ENCODE data around the gene GRAMD1B.
A peak's percentile ranks its signal among the peaks of the same experiment; 100 is the strongest.

The GRAMD1B gene

GRCh38 chr11:123532131-123532530 is 102.1 kb downstream of the GRAMD1B start:
- DNase-seq (ENCODE audit: low read depth in 2 of 2): no peak

GRCh38 chr11:123535401-123535800 is 105.3 kb downstream of the GRAMD1B start:
- no peak for DNase-seq (ENCODE audit: low read depth in 2 of 2)

DNA sequence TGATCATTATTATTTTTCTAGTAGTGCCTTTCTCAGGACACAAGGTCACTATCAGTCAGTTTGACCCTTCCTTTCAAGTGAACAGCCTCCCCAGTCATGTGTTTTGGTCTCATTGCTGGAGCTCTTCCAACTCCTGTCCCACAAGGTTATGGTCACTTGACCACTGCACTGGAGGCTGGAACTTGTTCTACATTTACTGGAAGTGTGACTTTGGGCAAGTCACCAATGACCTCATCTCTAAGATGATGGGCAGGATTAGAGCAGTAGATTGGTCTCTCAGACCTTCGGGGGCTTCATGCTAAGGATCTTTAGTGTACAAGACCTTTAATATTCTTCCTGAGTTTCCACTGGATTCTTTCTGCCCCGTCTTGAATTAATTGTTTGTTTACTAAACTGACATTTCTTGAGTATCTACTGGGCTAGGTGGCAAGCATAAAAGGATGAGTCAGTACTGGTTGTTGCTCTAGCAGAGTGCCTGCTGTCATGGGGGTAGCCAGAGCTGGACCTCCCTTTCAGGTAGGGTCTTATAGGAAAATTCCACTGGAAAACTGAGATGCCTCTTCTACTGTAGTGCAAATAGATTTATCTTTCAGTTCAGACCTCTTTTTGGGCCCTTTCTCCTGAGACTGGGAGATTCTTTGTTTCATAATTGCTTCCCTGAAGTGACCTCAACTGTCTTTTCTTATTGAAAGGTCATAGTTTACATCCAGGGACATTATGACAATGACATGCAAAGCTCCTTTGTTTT is 106.8 kb downstream of the GRAMD1B start:
- no peak for DNase-seq (ENCODE audit: low read depth in 2 of 2)

DNA sequence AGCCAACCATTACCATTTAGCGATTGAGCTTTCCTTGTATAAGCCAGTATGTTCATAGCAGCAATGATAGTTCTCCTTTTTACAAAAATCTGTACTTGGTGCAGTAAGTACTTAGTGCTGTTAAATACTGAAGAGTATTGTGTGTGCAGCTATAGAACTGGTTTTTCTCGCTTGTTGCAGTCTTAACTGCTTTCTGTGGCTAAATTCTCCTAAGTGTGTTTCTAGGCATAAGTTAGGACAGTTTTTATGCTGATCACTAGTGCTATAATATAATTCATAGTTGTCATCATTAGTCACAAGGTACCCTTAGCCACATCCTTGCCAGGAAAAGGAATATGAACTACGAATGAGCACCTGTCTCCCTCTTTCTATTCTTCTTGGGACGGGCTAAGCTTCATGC is 107.7 kb downstream of the GRAMD1B start:
- no peak for DNase-seq (ENCODE audit: low read depth in 2 of 2)

GRCh38 chr11:123543797-123544196 is 113.7 kb downstream of the GRAMD1B start:
- DNase-seq (ENCODE audit: low read depth in 2 of 2): no peak

DNA sequence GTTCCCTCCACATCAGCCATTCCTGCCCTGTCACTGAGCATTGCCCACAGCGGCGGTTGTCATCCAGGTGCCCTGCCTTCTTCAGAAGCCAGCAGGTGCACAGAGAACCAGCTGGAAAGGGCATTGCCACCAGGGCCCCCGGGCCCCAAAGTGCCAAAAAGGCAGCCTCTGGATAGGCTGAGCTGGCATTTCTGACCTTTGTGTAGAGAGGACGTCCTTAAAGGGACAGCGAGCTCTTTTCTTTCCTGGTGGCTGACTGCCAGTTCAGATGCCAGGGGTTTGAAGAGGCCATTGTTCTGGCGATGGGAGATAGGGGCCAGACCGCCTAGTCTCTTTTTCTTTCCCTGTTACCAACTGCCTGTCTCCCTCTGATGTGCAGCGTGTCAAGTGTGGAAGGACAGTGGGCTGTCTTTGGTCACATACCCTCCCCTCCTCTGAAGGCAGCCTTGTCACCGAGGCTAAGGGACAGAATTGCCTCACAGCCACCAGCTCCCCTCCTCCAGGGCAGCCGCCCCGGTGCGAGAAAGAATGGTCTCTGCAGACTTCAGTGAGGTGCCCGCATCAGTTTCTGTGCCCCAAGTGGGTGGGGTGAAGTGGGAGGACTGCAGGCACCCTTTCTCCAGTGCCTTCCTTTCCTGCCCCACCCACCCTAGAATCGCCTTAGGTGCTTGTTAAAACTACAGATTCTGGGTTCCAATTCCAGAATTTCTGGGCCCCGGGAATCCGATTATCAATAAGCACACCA is 114.7 kb downstream of the GRAMD1B start:
- DNase-seq (ENCODE audit: low read depth in 2 of 2): no peak

GRCh38 chr11:123545726-123546270 is 115.7 kb downstream of the GRAMD1B start:
- DNase-seq (ENCODE audit: low read depth in 2 of 2): no peak

DNA sequence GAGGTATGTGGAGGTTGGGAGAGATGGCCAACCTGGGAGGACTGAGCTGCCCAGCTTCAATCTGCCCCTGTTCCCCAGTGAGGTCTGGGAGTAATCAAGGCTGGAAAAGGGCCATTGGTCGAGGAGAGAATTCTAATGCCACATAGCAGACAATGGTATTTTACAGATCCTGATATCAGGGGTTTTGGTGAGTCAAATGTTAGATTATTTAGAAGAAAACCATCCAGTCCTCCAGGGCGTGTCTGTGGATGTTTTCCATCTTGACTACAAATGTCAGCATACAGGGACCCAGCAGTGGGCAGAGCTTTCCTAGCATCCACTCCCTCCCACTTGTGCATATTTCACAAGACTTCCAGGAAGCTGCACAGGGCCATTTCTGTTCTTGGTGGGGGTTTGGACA is 116.4 kb downstream of the GRAMD1B start:
- DNase-seq (ENCODE audit: low read depth in 2 of 2): no peak

GRCh38 chr11:123547180-123547579 is 117.1 kb downstream of the GRAMD1B start:
- DNase-seq (ENCODE audit: low read depth in 2 of 2): no peak

GRCh38 chr11:123548774-123549173 is 118.7 kb downstream of the GRAMD1B start:
- DNase-seq (ENCODE audit: low read depth in 2 of 2): no peak

DNA sequence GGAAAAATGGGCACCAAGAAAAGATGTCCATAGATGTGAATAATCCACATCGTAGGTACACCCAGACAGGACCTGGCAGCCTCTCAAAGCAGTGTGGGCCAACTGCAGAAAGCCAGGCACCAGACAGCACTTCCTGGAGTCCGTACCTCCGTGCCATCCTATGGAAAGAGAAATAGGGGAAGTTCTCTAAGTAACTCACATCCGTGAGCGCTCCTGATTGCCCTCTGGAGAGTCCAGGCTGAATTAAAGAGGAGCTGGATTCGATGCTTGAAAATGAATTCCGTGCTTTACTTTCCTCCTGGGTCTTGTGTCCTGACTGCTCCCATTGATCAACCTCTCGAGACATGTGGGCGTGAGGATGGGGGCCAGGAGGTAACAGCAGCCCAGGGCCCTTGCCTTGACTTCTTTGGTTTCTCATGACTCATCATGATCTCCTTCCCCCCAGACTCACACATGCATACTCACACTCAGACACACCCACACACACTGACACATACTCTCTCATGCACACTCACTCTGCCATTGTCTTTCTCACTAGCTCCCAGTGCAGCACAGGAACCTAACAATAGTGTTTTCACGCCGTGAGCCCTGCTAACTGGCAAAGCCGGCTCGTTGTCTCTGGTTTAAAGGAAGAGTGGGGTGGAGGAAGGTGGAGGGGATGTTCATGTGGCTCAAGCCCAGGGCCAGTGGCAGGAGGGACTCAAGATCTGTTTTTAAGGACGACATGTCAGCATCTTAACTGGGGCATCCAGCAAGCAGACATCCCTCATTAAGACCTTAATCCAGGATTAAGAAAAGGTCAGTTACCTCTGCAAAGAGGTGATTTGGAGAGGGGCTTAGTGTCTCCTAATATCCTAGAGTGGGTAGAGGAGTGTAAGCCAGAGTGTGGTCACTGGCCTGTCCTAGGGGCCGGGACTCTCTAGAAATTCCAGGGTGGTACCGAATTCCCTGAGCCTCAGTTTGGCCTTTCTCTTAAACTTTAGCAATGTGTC is 120.2 kb downstream of the GRAMD1B start:
- no peak for DNase-seq (ENCODE audit: low read depth in 2 of 2)

DNA sequence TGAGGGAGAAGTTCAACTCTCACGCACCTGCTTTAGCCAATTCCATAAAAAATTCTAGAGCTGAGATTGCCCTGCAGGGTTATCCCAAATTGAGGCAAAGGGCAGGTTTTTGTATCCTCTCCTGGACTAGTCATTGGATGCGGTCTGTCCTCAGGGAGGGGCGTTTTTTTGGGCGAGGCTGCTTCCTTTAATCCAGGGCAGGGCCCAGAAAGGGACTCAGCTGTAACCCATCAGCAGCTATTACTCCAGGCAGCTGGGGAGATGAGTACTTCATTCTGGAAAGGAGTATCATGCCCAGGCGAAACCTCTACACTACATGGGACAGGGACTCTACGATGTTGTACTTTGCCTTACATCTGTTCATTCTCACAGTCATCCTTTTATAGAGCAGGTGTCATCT is 121.0 kb downstream of the GRAMD1B start:
- no peak for DNase-seq (ENCODE audit: low read depth in 2 of 2)

DNA sequence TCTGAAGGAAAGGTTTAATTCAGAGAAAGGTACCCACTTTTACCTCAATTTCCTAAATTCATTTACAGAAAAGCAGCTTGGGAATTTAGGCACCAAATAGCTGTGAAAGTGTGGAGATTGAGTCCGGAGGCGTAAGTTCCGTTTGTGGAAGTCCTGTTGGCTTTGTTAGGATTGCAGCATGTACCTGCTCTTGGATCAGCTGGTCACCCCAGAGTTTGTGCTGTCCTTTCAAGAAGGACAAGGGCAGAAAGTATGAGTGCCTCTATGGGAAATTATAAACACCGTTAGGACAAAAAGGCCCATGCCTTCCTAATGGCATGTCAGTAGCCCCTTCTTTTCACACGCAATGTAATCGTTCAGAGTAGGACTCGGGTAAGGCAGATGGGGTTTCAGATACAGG is 126.6 kb downstream of the GRAMD1B start:
- no peak for DNase-seq (ENCODE audit: low read depth in 2 of 2)

DNA sequence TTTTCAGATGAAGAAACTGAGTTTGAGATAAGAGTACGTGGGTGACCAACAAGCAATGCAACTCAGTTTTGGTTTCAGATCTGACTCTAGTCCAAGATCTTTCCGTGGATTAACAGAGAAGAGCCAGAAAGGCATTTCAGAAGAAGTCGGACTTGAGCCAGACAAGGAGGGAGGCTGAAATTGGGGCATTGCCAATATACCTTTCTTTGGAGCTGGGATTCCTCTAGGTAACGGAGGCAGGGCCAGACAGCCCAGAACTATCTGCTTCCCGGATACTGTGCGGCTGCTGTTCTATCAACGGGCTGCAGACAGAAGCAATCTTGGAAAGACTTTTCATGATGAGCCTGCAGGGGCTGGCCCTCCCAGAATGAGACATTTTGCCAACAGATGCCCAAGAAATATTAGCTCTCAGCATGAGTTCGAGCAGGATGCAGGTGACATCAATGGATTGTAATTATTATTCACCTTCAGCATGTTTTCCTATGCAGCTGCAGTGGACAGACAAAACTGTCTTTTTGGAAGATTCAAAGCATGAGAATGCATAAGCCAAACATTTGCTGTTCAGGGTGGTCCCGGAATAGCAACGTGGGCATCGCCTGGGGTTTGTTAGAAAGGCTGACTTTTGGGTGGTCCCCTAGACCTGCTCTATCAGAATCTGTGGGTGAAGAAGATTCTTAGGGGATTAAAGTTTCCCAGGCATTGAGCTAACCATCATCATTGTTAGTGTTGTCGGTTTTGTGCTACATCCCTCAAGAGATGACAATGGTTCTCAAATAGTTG is 128.7 kb downstream of the GRAMD1B start:
- DNase-seq (ENCODE audit: low read depth in 2 of 2): no peak

DNA sequence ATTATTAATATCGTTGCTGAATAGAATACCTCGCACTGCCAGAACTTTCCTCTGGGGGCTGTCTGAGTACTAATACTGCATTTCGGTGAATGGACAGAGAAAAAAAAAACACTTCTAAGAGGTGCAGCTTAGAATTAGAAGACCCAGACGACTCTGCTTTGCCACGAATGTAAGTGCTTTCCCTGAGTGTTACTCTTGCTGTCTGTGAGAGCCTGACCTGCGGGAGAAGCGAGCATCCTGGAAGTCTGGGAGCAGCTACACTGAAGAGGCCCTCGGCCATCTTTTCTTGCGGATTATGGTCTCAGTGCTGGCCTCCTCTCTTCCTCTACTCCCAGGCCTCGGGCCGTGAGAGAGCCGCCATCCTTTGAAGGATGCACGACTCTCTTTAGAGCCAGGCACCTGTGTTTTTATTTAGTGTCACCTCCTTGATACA is 129.5 kb downstream of the GRAMD1B start:
- DNase-seq (ENCODE audit: low read depth in 2 of 2): no peak

GRCh38 chr11:123560006-123560405 is 129.9 kb downstream of the GRAMD1B start:
- DNase-seq (ENCODE audit: low read depth in 2 of 2): peak in 1 of 2 donors; percentile 22

- DNase-seq (ENCODE audit: low read depth in 2 of 2): no peak
These were observed 131.3 kb downstream of the GRAMD1B start for GRCh38 chr11:123561431-123561800.

DNA sequence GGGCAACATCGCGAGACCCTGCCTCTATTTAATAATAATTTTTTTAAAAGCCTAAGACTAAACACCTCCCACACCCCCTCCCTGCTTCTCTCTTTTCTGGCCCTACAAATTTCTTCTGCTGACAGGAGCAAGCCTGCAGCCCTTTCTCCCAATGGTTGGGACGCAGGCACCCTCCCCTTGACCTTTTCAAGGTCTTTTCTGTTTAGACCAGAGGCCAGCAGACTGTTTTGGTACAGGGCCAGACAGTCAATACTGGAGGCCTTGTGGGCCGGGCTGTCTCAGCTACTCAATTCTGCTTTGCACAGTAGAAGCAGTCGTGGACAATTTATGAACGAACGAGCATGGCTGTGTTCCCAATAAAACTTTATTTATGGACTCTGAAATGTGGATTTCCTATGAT is 132.1 kb downstream of the GRAMD1B start:
- DNase-seq (ENCODE audit: low read depth in 2 of 2): no peak

DNA sequence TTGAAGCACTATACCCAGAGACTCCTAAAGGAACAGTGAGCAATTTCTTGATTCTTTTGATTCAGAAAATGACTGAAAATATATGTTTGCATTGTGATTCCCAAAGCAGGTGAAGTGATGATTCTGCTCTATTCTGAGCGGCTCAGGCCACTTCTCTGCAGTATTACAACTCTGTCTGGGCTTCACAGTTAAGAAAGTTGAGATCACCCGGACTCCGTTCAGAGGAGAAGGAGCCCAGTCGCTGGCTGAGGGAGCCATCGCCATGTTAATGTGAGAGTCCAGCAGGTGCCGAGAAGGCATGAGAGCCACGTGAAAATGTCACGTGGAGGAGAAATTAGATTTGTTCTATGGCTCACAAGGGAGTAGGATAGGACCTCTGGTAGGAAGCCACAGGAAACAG is 132.8 kb downstream of the GRAMD1B start:
- DNase-seq (ENCODE audit: low read depth in 2 of 2): no peak

GRCh38 chr11:123564221-123564620 is 134.2 kb downstream of the GRAMD1B start:
- DNase-seq (ENCODE audit: low read depth in 2 of 2): no peak

GRCh38 chr11:123566852-123567251 is 136.8 kb downstream of the GRAMD1B start:
- DNase-seq (ENCODE audit: low read depth in 2 of 2): no peak
